A549 (cell line): ENCODE results near the gene ENGASE. TPM values are rescaled to one million over a fixed set of nuclear protein-coding genes. Genes with fewer than 3 reads are reported as not detected.

ENCODE experiments used
- ATAC-seq, 2 experiments: fragments of 200-7000 bp in 1 of 2; fragments of >200 bp in 1 of 2; cut with Nextera tagmentation in 1 of 2; cut with Tn5 transposase in 1 of 2; 3 replicates each; pipeline versions ENCODE4 v1.8.0 to v1.9.1; 2018 to 2020; ENCODE audit warnings: mild to moderate bottlenecking in 1 of 2, moderate library complexity in 1 of 2
- CTCF ChIA-PET: fragments of 300-600 bp; sonication (Branson Sonifier 250); formaldehyde crosslinking; extraction: SDS; loops from one replicate; lab custom pipeline; 2021; ENCODE audit warnings: antibody characterized with exemption, inconsistent platforms; lab: Yijun Ruan, JAX
- POLR2A ChIA-PET: fragments of 350-600 bp; formaldehyde crosslinking; extraction: SDS; loops from one replicate; lab custom pipeline; 2021; ENCODE audit warnings: antibody characterized with exemption, inconsistent platforms; lab: Yijun Ruan, JAX
- DNase-seq, 2 experiments: peaks; one replicate each; pipeline versions ENCODE4 v3.0.0 to v3.0.0-alpha.2; 2011 to 2016; ENCODE audit warnings: low read depth in 1 of 2, low spot score in 1 of 2
- FAIRE-seq: peaks from 2 replicates; lab custom pipeline; 2011; peaks lifted over from hg19 to GRCh38; lab: Jason Lieb, UNC
- H3K27ac ChIP-seq, 2 experiments: fragments of >200 bp; sonication (Bioruptor Twin); formaldehyde crosslinking; 3 replicates each; pipeline ENCODE4 v1.5.1; 2016 to 2017
- H3K4me1 ChIP-seq: fragments of >200 bp; sonication (Bioruptor Twin); formaldehyde crosslinking; 3 replicates; pipeline ENCODE4 v1.6.1; 2016
- H3K4me2 ChIP-seq: fragments of >200 bp; sonication (Bioruptor Twin); formaldehyde crosslinking; 3 replicates; pipeline ENCODE4 v1.6.1; 2016
- H3K4me3 ChIP-seq: fragments of >200 bp; sonication (Bioruptor Twin); formaldehyde crosslinking; 3 replicates; pipeline ENCODE4 v1.5.1; 2016
- H3K9me3 ChIP-seq: fragments of >200 bp; sonication (Bioruptor Twin); formaldehyde crosslinking; 3 replicates; pipeline ENCODE4 v1.6.1; 2016
- ATOH8 ChIP-seq: fragments of 250-450 bp; sonication (Bioruptor Pico); IDR thresholded peaks from 2 replicates; pipeline ENCODE4 v1.5.0; 2020; ENCODE audit warnings: low read depth, mild to moderate bottlenecking, moderate library complexity
- BHLHE40 ChIP-seq: IDR thresholded peaks from 2 replicates; pipeline ENCODE4 v1.6.1; 2012; ENCODE audit warnings: low read depth, low read length, inconsistent platforms
- CBX8 ChIP-seq: fragments of 200-600 bp; sonication (generic); IDR thresholded peaks from 2 replicates; pipeline ENCODE4 v1.6.1; 2016
- CEBPB ChIP-seq, 2 experiments: fragments of >200 bp in 1 of 2; sonication (Bioruptor Twin) in 1 of 2; formaldehyde crosslinking in 1 of 2; IDR thresholded peaks; 2 replicates each; pipeline ENCODE4 v1.6.1; 2012 to 2016
- CHD4 ChIP-seq: fragments of 200-600 bp; sonication (generic); IDR thresholded peaks from 2 replicates; pipeline ENCODE4 v1.6.1; 2016; ENCODE audit warnings: antibody characterized with exemption, mild to moderate bottlenecking, borderline replicate concordance
- E2F6 ChIP-seq: IDR thresholded peaks from 2 replicates; pipeline ENCODE4 v1.6.1; 2012; ENCODE audit warnings: low read depth, borderline replicate concordance
- EHF ChIP-seq: fragments of 250-450 bp; sonication (Bioruptor Pico); IDR thresholded peaks from 2 replicates; pipeline ENCODE4 v1.5.0; 2020; ENCODE audit warnings: mild to moderate bottlenecking
- FOSB ChIP-seq: fragments of 250-450 bp; sonication (Bioruptor Pico); IDR thresholded peaks from 2 replicates; pipeline ENCODE4 v1.5.0; 2020; ENCODE audit warnings: mild to moderate bottlenecking, moderate library complexity
- FOSL2 ChIP-seq, 2 experiments: fragments of 450-650 bp in 1 of 2; fragments of >200 bp in 1 of 2; sonication (Bioruptor Twin) in 1 of 2; formaldehyde crosslinking; IDR thresholded peaks; 2 replicates each; pipeline versions ENCODE4 v1.5.0 to v1.6.1; 2016 to 2020; ENCODE audit warnings: mild to moderate bottlenecking in 1 of 2, moderate library complexity in 1 of 2
- FOXS1 ChIP-seq: fragments of 250-450 bp; sonication (Bioruptor Pico); IDR thresholded peaks from 2 replicates; pipeline ENCODE4 v1.5.0; 2020; ENCODE audit warnings: mild to moderate bottlenecking, moderate library complexity
- GATA3 ChIP-seq: IDR thresholded peaks from 2 replicates; pipeline ENCODE4 v1.6.1; 2012; ENCODE audit warnings: borderline replicate concordance
- HES2 ChIP-seq: fragments of >200 bp; sonication (Bioruptor Twin); formaldehyde crosslinking; IDR thresholded peaks from 2 replicates; pipeline ENCODE4 v1.6.1; 2016
- HOXA7 ChIP-seq: fragments of 250-450 bp; sonication (Bioruptor Pico); IDR thresholded peaks from 2 replicates; pipeline ENCODE4 v1.5.0; 2020; ENCODE audit warnings: mild to moderate bottlenecking, moderate library complexity
- HOXB13 ChIP-seq: fragments of 250-450 bp; sonication (Bioruptor Pico); IDR thresholded peaks from 2 replicates; pipeline ENCODE4 v1.5.0; 2020; ENCODE audit warnings: low read depth, mild to moderate bottlenecking, moderate library complexity
- HOXB5 ChIP-seq: fragments of 250-450 bp; sonication (Bioruptor Pico); IDR thresholded peaks from 2 replicates; pipeline ENCODE4 v1.5.0; 2020; ENCODE audit warnings: mild to moderate bottlenecking, moderate library complexity
- JUN ChIP-seq, 2 experiments: fragments of >200 bp; sonication (Bioruptor Twin); formaldehyde crosslinking; IDR thresholded peaks; 2 replicates in 1 of 2; 3 replicates in 1 of 2; pipeline ENCODE4 v1.6.1; 2016 to 2017
- JUNB ChIP-seq: fragments of >200 bp; sonication (Bioruptor Twin); formaldehyde crosslinking; IDR thresholded peaks from 2 replicates; pipeline ENCODE4 v1.6.1; 2016
- KDM5A ChIP-seq: fragments of 200-600 bp; sonication (generic); IDR thresholded peaks from 2 replicates; pipeline ENCODE4 v1.6.1; 2016; ENCODE audit warnings: antibody characterized with exemption, mild to moderate bottlenecking
- MAZ ChIP-seq: fragments of 150-350 bp; IDR thresholded peaks from 2 replicates; pipeline ENCODE4 v1.6.1; 2014; ENCODE audit warnings: antibody characterized with exemption, low read depth, low read length, borderline replicate concordance
- PBX3 ChIP-seq: IDR thresholded peaks from 2 replicates; pipeline ENCODE4 v1.6.1; 2012
- PHF8 ChIP-seq: fragments of 200-600 bp; sonication (generic); IDR thresholded peaks from 2 replicates; pipeline ENCODE4 v1.6.1; 2016; ENCODE audit warnings: low read depth, mild to moderate bottlenecking, antibody characterized with exemption, moderate library complexity, borderline replicate concordance
- POLR2A ChIP-seq: IDR thresholded peaks from 2 replicates; pipeline ENCODE4 v1.6.1; 2012; ENCODE audit warnings: mild to moderate bottlenecking, low read length
- POLR2AphosphoS2 ChIP-seq: conservative IDR thresholded peaks from 2 replicates; pipeline ENCODE4 v1.6.1; 2012; ENCODE audit warnings: low read length, improper control_type of control experiment, inconsistent platforms
- RCOR1 ChIP-seq: fragments of 150-350 bp; IDR thresholded peaks from 2 replicates; pipeline ENCODE4 v1.6.1; 2014; ENCODE audit warnings: antibody characterized with exemption, low read length, low read depth
- RFX5 ChIP-seq: fragments of 450-650 bp; IDR thresholded peaks from 2 replicates; pipeline ENCODE4 v1.7.1; 2014; ENCODE audit warnings: antibody characterized with exemption, mild to moderate bottlenecking, moderate library complexity
- SMC3 ChIP-seq: fragments of >200 bp; sonication (Bioruptor Twin); formaldehyde crosslinking; IDR thresholded peaks from 3 replicates; pipeline ENCODE4 v1.6.1; 2018; ENCODE audit warnings: inconsistent platforms
- SREBF2 ChIP-seq: fragments of 450-650 bp; IDR thresholded peaks from 2 replicates; pipeline ENCODE4 v1.6.1; 2014; ENCODE audit warnings: mild to moderate bottlenecking, moderate library complexity
- USF2 ChIP-seq: fragments of 450-650 bp; IDR thresholded peaks from 2 replicates; pipeline ENCODE4 v1.6.1; 2014; ENCODE audit warnings: antibody characterized with exemption
- ZFP36 ChIP-seq: fragments of 450-650 bp; IDR thresholded peaks from 2 replicates; pipeline ENCODE4 v1.6.1; 2014; ENCODE audit warnings: borderline replicate concordance; ENCODE audit not compliant: partially characterized antibody
- WGBS: methylation state at CpG from one replicate; pipeline ENCODE4 v1.1.6; 2017; ENCODE audit errors: missing lambda C conversion rate; 5-methylcytosine and 5-hydroxymethylcytosine counted together
- polyA plus RNA-seq, 4 experiments: library from polyadenylated mRNA; depleted of rRNA in 3 of 4; stranded (reverse); fragments of >200 nt; fragmentation: RNase III in 1 of 4; extraction: RNeasy Plus Mini Kit Qiagen cat#74134 plus additional on column Dnase treatment in 1 of 4; gene quantifications; 2 replicates in 3 of 4; 3 replicates in 1 of 4; pipeline ENCODE4 v1.2.3, GENCODE V29; 2011 to 2017
- TF ChIP-seq, protein P1 (sequence below): fragments of 150-350 bp; IDR thresholded peaks from 2 replicates; pipeline ENCODE4 v1.6.1; 2014; ENCODE audit warnings: low read depth, mild to moderate bottlenecking, low read length
- TF ChIP-seq, protein P2 (sequence below): fragments of >200 bp; sonication (Bioruptor Twin); formaldehyde crosslinking; IDR thresholded peaks from 3 replicates; pipeline ENCODE4 v1.6.1; 2016
- TF ChIP-seq, protein P3 (sequence below): fragments of 250-450 bp; sonication (Bioruptor Pico); IDR thresholded peaks from 2 replicates; pipeline ENCODE4 v1.5.0; 2021; ENCODE audit warnings: mild to moderate bottlenecking, moderate library complexity, borderline replicate concordance

Gene ENGASE
- polyA plus RNA-seq, 2 of the 4 experiments (the other 2 are of a cell fraction), result 13.4 to 41.7 TPM

- ChIA-PET POLR2A (interaction anchor here (0.5 to 2.0 kb wide), 5 partner anchors 8 to 761 kb away, joined by 3 to 12 read pairs (median 4); partner anchors contain the start of genes CANT1 and CBX8), CTCF (interaction anchor here (0.6 to 18.2 kb wide), 11 partner anchors 8 to 672 kb away, joined by 3 to 376 read pairs (median 8); partner anchors contain the start of gene CANT1)
- H3K4me2 ChIP-seq, result peak overlapping the region; percentile 39
- TF ChIP-seq SREBF2 (no peak), MAZ (no peak), POLR2A (no peak), HOXA7 (no peak), RFX5 (no peak), ZFP36 (no peak), HES2 (0 out of 2 replicates have a peak, but pooled peaks have one; percentile 19), CHD4 (no peak), FOSB (CRISPR knock-in tag) (no peak), GATA3 (no peak), FOXS1 (CRISPR knock-in tag) (no peak), FOSL2 (IDR thresholded peaks at IDR 0.05) (0 out of 2 replicates have a peak, but pooled peaks have one; percentile 10), FOSL2 (CRISPR knock-in tag; IDR thresholded peaks at IDR 0.05) (peak; percentile 83), PBX3 (no peak), SMC3 (no peak), USF2 (0 out of 2 replicates have a peak, but pooled peaks have one; percentile 8), HOXB13 (CRISPR knock-in tag) (no peak; the same call in 1 of the 2 replicates), CBX8 (no peak), PHF8 (no peak), E2F6 (no peak), RCOR1 (no peak), CEBPB (IDR thresholded peaks at IDR 0.05) (peak; percentile 95 to 97), HOXB5 (no peak), POLR2AphosphoS2 (no peak), ATOH8 (CRISPR knock-in tag) (no peak), BHLHE40 (no peak), KDM5A (no peak), JUN (IDR thresholded peaks at IDR 0.05) (peak; percentile 28 to 43; a peak in 1 of 5 replicates), EHF (no peak), JUNB (peak; percentile 38; the same call in 1 of the 2 replicates)
- TF ChIP-seq, protein P1, sequence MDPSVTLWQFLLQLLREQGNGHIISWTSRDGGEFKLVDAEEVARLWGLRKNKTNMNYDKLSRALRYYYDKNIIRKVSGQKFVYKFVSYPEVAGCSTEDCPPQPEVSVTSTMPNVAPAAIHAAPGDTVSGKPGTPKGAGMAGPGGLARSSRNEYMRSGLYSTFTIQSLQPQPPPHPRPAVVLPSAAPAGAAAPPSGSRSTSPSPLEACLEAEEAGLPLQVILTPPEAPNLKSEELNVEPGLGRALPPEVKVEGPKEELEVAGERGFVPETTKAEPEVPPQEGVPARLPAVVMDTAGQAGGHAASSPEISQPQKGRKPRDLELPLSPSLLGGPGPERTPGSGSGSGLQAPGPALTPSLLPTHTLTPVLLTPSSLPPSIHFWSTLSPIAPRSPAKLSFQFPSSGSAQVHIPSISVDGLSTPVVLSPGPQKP, result no peak
- TF ChIP-seq, protein P2, sequence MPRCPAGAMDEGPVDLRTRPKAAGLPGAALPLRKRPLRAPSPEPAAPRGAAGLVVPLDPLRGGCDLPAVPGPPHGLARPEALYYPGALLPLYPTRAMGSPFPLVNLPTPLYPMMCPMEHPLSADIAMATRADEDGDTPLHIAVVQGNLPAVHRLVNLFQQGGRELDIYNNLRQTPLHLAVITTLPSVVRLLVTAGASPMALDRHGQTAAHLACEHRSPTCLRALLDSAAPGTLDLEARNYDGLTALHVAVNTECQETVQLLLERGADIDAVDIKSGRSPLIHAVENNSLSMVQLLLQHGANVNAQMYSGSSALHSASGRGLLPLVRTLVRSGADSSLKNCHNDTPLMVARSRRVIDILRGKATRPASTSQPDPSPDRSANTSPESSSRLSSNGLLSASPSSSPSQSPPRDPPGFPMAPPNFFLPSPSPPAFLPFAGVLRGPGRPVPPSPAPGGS, result no peak
- TF ChIP-seq, protein P3, sequence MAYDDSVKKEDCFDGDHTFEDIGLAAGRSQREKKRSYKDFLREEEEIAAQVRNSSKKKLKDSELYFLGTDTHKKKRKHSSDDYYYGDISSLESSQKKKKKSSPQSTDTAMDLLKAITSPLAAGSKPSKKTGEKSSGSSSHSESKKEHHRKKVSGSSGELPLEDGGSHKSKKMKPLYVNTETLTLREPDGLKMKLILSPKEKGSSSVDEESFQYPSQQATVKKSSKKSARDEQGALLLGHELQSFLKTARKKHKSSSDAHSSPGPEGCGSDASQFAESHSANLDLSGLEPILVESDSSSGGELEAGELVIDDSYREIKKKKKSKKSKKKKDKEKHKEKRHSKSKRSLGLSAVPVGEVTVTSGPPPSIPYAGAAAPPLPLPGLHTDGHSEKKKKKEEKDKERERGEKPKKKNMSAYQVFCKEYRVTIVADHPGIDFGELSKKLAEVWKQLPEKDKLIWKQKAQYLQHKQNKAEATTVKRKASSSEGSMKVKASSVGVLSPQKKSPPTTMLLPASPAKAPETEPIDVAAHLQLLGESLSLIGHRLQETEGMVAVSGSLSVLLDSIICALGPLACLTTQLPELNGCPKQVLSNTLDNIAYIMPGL (CRISPR knock-in tag), result no peak
- DNase-seq, result peak; percentile 75 to 87
- ATAC-seq, result peak; percentile 70 to 72
- H3K27ac ChIP-seq, result peak overlapping the region; percentile 80 to 89
- 64% methylated on average over 3 of the region's 3 CpGs for WGBS
- peak; percentile 92 for FAIRE-seq
- no peaks in the 10 kb centered on the region for H3K9me3 ChIP-seq
- H3K4me1 ChIP-seq, result peaks cover 48% of the 10 kb centered on the region
- H3K4me3 ChIP-seq, result no peak overlapping the region
These were observed 38.0 kb upstream of the ENGASE start for GRCh38 chr17:79036596-79036995.
